ENCODE results near the gene VSNL1. TPM values are rescaled to one million over a fixed set of nuclear protein-coding genes. Genes with fewer than 3 reads are reported as not detected.

Gene VSNL1
- total RNA-seq, 1 donor from 2014 or later: 2.1 TPM

DNA sequence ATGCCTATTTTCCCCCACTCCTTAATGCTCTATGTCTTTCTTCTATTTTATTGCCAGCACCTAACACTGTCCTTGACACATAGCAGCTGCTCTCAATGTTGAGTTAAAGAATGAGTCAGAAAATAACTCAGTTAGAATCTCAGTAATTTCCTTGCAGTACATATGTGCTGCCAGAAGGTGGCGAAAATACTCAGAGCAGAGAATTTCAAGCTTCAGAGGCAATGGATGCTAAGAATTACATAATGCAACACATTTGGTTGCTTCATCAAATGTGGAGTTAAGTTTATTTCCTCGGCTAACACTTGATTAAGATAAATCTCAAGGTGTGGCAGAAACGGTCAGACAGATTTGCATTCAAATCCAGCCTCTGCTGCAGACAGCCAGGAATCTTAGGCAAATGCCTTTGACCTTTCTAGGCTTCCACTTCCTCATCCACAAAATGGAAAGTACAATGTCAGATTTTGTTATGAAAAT lies 105.6 kb downstream of the VSNL1 start:
- peaks cover 6% of the 10 kb centered on the region for H3K36me3 Mint-ChIP-seq (ENCODE audit: low read depth)
- peak; percentile 52 for DNase-seq (ENCODE audit: low read depth, low spot score)
- H3K9me3 Mint-ChIP-seq: no peaks in the 10 kb centered on the region
- no peak overlapping the region for H3K27ac Mint-ChIP-seq (ENCODE audit: unreplicated experiment)
- H3K27me3 Mint-ChIP-seq (ENCODE audit: low read depth): no peaks in the 10 kb centered on the region
- H3K4me3 Mint-ChIP-seq: no peak overlapping the region
- TF ChIP-seq, protein P1, sequence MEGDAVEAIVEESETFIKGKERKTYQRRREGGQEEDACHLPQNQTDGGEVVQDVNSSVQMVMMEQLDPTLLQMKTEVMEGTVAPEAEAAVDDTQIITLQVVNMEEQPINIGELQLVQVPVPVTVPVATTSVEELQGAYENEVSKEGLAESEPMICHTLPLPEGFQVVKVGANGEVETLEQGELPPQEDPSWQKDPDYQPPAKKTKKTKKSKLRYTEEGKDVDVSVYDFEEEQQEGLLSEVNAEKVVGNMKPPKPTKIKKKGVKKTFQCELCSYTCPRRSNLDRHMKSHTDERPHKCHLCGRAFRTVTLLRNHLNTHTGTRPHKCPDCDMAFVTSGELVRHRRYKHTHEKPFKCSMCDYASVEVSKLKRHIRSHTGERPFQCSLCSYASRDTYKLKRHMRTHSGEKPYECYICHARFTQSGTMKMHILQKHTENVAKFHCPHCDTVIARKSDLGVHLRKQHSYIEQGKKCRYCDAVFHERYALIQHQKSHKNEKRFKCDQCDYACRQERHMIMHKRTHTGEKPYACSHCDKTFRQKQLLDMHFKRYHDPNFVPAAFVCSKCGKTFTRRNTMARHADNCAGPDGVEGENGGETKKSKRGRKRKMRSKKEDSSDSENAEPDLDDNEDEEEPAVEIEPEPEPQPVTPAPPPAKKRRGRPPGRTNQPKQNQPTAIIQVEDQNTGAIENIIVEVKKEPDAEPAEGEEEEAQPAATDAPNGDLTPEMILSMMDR (conservative IDR thresholded peaks at IDR 0.05): peak; percentile 81
- peaks cover 8% of the 10 kb centered on the region for H3K4me1 Mint-ChIP-seq

DNA sequence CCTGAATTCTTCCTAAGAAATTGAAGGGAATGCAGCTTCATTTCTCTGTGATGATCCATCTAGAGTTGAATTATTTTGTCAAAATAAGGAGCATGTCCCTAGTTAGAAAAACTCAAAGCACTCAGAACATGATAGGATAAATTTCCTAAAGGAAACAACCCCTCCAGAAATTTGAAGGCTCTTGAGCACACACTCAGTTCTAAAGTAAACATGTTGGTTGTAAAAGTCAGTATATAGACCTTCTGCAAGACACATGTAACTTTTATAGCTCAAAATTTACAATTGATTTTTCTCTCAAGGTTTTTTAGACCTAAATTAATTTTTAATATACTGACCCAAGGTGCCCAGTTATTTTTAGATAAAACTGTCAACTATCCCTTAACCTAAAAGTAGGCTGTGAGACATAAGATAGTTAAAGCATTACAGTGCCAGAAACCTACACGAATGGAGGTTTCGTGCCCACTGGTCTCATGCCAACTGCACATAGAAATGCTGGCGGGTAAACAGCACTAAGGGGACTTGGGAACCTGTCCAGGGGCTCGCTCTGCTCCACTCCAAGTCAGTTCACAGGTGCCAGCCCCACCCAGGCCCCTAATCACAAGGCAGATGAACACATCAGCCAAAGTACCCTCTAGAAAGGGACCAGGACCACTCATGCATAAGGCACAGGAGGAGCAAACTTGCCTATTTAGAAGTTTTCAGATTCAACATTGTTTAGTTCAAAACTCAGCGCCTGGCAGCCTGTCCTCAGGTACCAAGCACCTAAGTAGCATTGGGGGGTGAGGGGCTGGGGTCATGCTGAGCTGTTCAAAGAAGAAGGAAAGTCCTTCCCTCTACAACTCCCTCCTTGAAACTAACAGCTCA lies 106.6 kb downstream of the VSNL1 start:
- H3K36me3 Mint-ChIP-seq (ENCODE audit: low read depth): peaks cover 3% of the 10 kb centered on the region
- DNase-seq (ENCODE audit: low read depth, low spot score): no peak
- H3K27ac Mint-ChIP-seq (ENCODE audit: unreplicated experiment): no peak overlapping the region
- no peaks in the 10 kb centered on the region for H3K27me3 Mint-ChIP-seq (ENCODE audit: low read depth)
- H3K9me3 Mint-ChIP-seq: no peaks in the 10 kb centered on the region
- peaks cover 9% of the 10 kb centered on the region for H3K4me1 Mint-ChIP-seq
- no peak overlapping the region for H3K4me3 Mint-ChIP-seq
- TF ChIP-seq, protein P1 (conservative IDR thresholded peaks at IDR 0.05): no peak

DNA sequence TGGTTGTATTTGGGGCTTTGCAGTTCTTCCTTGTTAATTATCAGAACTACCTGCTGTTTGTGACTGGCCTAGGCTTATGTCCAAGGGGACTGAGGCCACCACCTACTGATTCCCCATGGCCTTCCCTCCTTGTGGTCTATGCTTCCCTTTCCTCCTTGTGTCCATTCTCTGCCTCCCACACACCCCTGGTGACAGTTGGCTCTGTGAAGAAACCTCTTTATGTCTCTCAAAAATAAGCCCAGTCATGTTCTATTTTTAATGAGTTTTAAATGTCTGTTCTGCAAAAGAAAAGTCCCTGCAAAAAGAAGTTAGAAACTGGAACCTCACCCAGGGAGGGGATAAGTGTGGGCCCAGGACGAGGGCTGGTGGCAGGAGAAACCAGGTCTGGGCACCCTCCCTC lies 108.1 kb downstream of the VSNL1 start:
- no peak for DNase-seq (ENCODE audit: low read depth, low spot score)
- H3K9me3 Mint-ChIP-seq: no peaks in the 10 kb centered on the region
- no peaks in the 10 kb centered on the region for H3K27me3 Mint-ChIP-seq (ENCODE audit: low read depth)
- H3K4me3 Mint-ChIP-seq: no peak overlapping the region
- TF ChIP-seq, protein P1 (conservative IDR thresholded peaks at IDR 0.05): no peak
- H3K27ac Mint-ChIP-seq (ENCODE audit: unreplicated experiment): no peak overlapping the region
- H3K4me1 Mint-ChIP-seq: peaks cover 12% of the 10 kb centered on the region
- no peaks in the 10 kb centered on the region for H3K36me3 Mint-ChIP-seq (ENCODE audit: low read depth)

DNA sequence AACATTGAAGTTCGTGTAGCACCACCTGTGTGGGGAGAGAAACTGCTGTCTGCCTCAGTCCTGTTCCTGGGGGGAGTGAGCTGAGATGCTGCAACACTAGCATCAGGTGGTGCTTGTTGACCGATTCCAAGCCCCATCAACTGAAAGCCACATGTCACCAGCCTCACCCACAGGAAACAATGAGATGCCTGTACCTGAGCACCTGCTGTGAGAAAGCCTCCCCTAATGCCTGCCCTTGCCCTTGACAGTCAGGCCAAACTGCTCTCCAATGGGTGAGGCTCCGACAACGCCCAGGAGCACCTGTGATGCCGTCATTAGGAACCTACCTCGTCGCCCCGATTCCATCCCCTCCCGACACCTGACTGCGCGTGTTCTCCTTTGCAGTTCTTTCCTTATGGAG lies 108.5 kb downstream of the VSNL1 start:
- H3K4me3 Mint-ChIP-seq: no peak overlapping the region
- DNase-seq (ENCODE audit: low read depth, low spot score): no peak
- no peaks in the 10 kb centered on the region for H3K9me3 Mint-ChIP-seq
- TF ChIP-seq, protein P1 (conservative IDR thresholded peaks at IDR 0.05): no peak
- no peaks in the 10 kb centered on the region for H3K36me3 Mint-ChIP-seq (ENCODE audit: low read depth)
- no peaks in the 10 kb centered on the region for H3K27me3 Mint-ChIP-seq (ENCODE audit: low read depth)
- no peak overlapping the region for H3K27ac Mint-ChIP-seq (ENCODE audit: unreplicated experiment)
- peaks cover 12% of the 10 kb centered on the region for H3K4me1 Mint-ChIP-seq

DNA sequence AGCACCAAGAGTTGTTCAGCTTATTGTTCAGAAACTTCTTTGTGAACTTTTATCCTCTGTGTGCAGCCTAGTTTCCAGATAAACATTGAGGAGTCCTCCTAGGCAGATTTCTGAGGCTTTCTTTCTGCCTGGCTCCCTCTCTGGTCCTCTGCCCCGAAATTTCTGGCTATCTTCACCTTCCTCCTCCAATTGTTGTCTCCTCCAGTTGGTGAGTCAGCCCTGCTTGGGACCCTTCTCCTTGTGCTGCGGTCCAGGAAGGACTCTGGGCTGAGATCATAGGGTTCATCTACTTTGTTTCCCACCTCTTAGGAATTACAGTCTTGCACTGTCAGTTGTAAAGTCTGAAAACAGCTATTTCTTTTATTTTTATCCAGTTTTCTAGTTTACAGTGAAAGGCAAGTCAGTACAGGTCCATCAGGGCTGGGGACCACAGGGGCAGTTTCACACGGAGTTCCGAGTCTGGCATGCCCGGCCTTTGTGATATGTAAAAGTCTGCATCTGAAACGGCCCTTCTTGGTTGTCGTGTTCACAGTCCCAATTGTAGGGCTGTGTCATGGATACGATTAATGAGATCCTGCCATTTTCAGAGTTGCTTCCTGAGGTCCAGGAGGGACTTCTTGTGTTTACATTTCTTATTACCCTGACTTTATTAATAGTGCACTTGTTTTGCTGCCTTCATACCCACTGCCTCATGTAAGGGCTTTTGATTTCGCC lies 112.3 kb downstream of the VSNL1 start:
- Mint-ChIP-seq H3K4me3 (no peak overlapping the region), H3K4me1 (peaks cover 18% of the 10 kb centered on the region), H3K36me3 (ENCODE audit: low read depth) (peaks cover 5% of the 10 kb centered on the region), H3K27ac (ENCODE audit: unreplicated experiment) (no peak overlapping the region), H3K9me3 (no peaks in the 10 kb centered on the region), H3K27me3 (ENCODE audit: low read depth) (no peaks in the 10 kb centered on the region)
- no peak for DNase-seq (ENCODE audit: low read depth, low spot score)
- TF ChIP-seq, protein P1 (conservative IDR thresholded peaks at IDR 0.05): no peak
